ENCODE data around the gene MAS1L. TPM values are rescaled to one million over a fixed set of nuclear protein-coding genes. Genes with fewer than 3 reads are reported as not detected.

The MAS1L gene
- polyA plus RNA-seq, 1 experiment: not detected

DNA sequence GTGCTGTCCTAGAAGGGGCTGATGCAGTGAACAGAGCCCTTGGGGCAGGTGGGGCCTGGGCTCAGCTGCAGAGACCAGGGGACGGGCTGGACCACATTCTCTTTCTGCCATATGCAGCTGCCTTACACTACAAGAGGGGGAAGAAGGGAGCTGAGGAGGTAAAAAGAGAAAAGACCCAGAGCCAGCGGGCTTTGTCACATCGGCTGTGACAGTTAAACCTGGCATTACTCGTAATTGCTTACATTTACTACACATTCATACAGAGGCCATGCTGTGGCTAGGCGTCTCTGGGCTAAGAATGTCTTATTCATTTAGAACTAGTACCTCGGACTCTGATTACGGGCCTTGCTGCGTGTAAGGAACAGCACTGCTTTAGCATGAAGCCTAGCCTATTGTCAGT lies 12.8 kb upstream of the MAS1L start:
- Histone ChIP-seq H3K27me3 (ENCODE audit: control insufficient read depth, insufficient read depth, low read length) (no peaks in the 10 kb centered on the region), H3K4me3 (ENCODE audit: low read depth, low read length) (no peak overlapping the region), H3K27ac (ENCODE audit: low read depth, low read length) (no peak overlapping the region), H3K9me3 (ENCODE audit: control insufficient read depth, insufficient read depth, low read length) (peaks cover 4% of the 10 kb centered on the region; the same call in 1 of the 2 replicates)
- POLR2A ChIA-PET: no interaction called here
- no peak for DNase-seq (ENCODE audit: low read depth, low spot score)
- TF ChIP-seq, protein P1, sequence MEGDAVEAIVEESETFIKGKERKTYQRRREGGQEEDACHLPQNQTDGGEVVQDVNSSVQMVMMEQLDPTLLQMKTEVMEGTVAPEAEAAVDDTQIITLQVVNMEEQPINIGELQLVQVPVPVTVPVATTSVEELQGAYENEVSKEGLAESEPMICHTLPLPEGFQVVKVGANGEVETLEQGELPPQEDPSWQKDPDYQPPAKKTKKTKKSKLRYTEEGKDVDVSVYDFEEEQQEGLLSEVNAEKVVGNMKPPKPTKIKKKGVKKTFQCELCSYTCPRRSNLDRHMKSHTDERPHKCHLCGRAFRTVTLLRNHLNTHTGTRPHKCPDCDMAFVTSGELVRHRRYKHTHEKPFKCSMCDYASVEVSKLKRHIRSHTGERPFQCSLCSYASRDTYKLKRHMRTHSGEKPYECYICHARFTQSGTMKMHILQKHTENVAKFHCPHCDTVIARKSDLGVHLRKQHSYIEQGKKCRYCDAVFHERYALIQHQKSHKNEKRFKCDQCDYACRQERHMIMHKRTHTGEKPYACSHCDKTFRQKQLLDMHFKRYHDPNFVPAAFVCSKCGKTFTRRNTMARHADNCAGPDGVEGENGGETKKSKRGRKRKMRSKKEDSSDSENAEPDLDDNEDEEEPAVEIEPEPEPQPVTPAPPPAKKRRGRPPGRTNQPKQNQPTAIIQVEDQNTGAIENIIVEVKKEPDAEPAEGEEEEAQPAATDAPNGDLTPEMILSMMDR (IDR thresholded peaks at IDR 0.05; ENCODE audit: low read depth, low read length): no peak
- CTCF ChIA-PET: no interaction called here

DNA sequence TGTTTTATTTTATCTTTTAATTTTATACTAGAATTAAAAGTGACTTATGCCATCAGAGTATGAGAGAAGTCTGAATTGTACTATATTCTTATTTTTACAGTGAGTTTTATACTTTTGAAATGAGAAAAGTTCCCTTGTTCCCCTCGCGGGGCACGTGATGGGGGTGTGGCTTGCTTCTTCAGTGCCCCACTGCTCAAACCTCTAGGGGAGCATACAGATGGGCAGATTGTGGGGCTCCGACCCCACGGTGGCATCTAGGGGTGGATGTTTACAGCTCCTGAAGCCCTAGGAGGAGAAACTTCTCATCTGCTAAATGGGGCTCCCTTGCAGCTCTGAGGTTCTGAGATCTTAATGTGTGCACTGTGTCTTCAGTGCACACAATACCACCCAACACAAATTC lies 11.9 kb upstream of the MAS1L start:
- no peak for DNase-seq (ENCODE audit: low read depth, low spot score)
- peaks cover 4% of the 10 kb centered on the region; the same call in 1 of the 2 replicates for H3K9me3 ChIP-seq (ENCODE audit: control insufficient read depth, insufficient read depth, low read length)
- ChIA-PET CTCF (no interaction called here), POLR2A (no interaction called here)
- H3K27ac ChIP-seq (ENCODE audit: low read depth, low read length): no peak overlapping the region
- no peak overlapping the region for H3K4me3 ChIP-seq (ENCODE audit: low read depth, low read length)
- H3K27me3 ChIP-seq (ENCODE audit: control insufficient read depth, insufficient read depth, low read length): no peaks in the 10 kb centered on the region
- TF ChIP-seq, protein P1 (IDR thresholded peaks at IDR 0.05; ENCODE audit: low read depth, low read length): no peak

DNA sequence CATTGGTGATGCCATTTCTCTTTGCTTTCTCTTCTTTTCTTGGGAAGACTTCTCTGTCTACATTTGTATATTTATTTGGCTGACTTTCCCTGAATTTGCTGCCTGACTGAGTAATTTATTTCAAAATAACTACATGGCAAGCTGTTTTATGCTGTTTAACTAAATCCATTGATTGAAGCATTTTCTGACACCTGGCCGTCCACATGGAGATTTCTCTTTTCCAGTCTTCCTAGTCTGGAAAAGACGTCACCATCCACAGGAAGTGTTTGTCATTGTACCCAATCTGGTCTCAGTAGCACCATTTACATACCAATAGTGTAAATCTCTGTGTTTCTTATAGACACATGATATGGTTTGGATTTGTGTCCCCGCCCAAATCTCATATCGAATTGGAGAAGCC lies 9.2 kb upstream of the MAS1L start:
- ChIA-PET POLR2A (no interaction called here), CTCF (no interaction called here)
- Histone ChIP-seq H3K4me3 (ENCODE audit: low read depth, low read length) (no peak overlapping the region), H3K9me3 (ENCODE audit: control insufficient read depth, insufficient read depth, low read length) (peaks cover 4% of the 10 kb centered on the region; the same call in 1 of the 2 replicates), H3K27ac (ENCODE audit: low read depth, low read length) (no peak overlapping the region), H3K27me3 (ENCODE audit: control insufficient read depth, insufficient read depth, low read length) (no peaks in the 10 kb centered on the region)
- DNase-seq (ENCODE audit: low read depth, low spot score): no peak
- TF ChIP-seq, protein P1 (IDR thresholded peaks at IDR 0.05; ENCODE audit: low read depth, low read length): no peak

DNA sequence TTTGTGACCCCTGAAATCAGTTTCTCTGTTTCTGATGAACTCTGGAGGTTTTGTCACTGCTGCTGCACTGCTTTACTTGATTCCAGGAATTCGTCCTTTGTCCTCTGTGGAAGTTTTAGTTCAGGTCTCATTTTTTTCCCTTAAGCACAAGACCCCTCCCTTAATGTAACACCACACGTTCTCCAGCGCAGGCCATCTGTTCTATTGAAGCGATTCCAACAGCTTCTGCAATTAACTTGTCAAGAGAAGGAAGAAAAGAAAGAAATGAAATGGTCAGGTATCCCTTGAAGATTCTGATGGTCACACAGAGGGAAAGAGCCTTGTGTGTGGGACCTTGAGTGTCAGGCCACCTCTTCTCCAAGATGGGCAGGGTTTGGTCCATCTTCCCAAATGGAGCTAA lies 7.8 kb upstream of the MAS1L start:
- no peak for DNase-seq (ENCODE audit: low read depth, low spot score)
- TF ChIP-seq, protein P1 (IDR thresholded peaks at IDR 0.05; ENCODE audit: low read depth, low read length): no peak
- Histone ChIP-seq H3K27me3 (ENCODE audit: control insufficient read depth, insufficient read depth, low read length) (no peaks in the 10 kb centered on the region), H3K27ac (ENCODE audit: low read depth, low read length) (no peak overlapping the region), H3K9me3 (ENCODE audit: control insufficient read depth, insufficient read depth, low read length) (no peaks in the 10 kb centered on the region; the same call in 1 of the 2 replicates), H3K4me3 (ENCODE audit: low read depth, low read length) (no peak overlapping the region)
- ChIA-PET CTCF (no interaction called here), POLR2A (no interaction called here)

DNA sequence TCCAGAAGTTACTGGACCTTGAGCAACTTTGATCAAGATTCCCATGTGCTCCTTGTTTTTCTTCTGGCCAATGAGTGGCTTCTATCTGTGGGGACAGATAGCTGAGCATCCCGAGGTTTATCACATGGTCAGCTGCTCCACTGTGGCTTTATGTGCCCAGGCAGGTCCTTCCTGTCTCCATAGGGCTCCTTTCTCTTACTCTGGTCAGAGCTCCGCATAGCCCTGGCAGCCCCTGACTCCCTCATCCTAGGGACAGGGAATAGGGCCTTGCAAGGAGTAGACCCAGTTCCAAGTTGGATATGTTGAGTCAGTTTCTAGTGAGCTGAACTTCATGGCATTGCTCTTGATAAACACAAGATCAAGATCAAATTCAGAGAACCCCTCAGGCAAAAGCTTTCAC lies 6.4 kb upstream of the MAS1L start:
- CTCF ChIA-PET: no interaction called here

More for the DNA sequence above, 6.4 kb upstream of the MAS1L start:
- Histone ChIP-seq H3K9me3 (ENCODE audit: control insufficient read depth, insufficient read depth, low read length) (no peaks in the 10 kb centered on the region), H3K27me3 (ENCODE audit: control insufficient read depth, insufficient read depth, low read length) (no peaks in the 10 kb centered on the region), H3K4me3 (ENCODE audit: low read depth, low read length) (no peak overlapping the region), H3K27ac (ENCODE audit: low read depth, low read length) (no peak overlapping the region)
- TF ChIP-seq, protein P1 (IDR thresholded peaks at IDR 0.05; ENCODE audit: low read depth, low read length): no peak
- POLR2A ChIA-PET: no interaction called here
- DNase-seq (ENCODE audit: low read depth, low spot score): no peak
